ENCODE measurements around the gene CFAP57. TPM values are rescaled to one million over a fixed set of nuclear protein-coding genes. Genes with fewer than 3 reads are reported as not detected.

CFAP57 gene
- total and polyA plus RNA-seq, 12 donors: 0.09 to 0.35 (median 0.16) TPM; not detected in 5

- Histone ChIP-seq H3K36me3 (no peaks in the 10 kb centered on the region), H3K4me1 (peaks cover 4 to 52% (median 28%) of the 10 kb centered on the region in 9 donors), H3K4me3 (no peak overlapping the region), H3K9me3 (no peaks in the 10 kb centered on the region), H3K27ac (peak overlapping the region; percentile 39 to 72 (median 54)), H3K27me3 (no peaks in the 10 kb centered on the region)
- TF ChIP-seq CTCF (IDR thresholded peaks at IDR 0.05): peak in 1 of 9 donors; percentile 7
- intact Hi-C loops (cut with DNase I): loop anchor here in 9 of 10 donors (5.0 to 10.0 kb wide), 11 partner anchors 62 to 289 kb away; partner anchors contain the start of genes ELOVL1 (in 3 of the 9), CDC20 (in 2 of the 9), MED8 (in 2 of the 9) and SZT2 (in 2 of the 9)
- peak in 1 of 2 donors; percentile 18 for DNase-seq
- ATAC-seq: peak in 7 of 8 donors; percentile 8 to 79 (median 48)
- 65 to 76% methylated on average over 9 of the region's 9 CpGs for WGBS, 2 donors
These were observed 63.5 kb downstream of the CFAP57 start for GRCh38 chr1:43235451-43236121.

DNA sequence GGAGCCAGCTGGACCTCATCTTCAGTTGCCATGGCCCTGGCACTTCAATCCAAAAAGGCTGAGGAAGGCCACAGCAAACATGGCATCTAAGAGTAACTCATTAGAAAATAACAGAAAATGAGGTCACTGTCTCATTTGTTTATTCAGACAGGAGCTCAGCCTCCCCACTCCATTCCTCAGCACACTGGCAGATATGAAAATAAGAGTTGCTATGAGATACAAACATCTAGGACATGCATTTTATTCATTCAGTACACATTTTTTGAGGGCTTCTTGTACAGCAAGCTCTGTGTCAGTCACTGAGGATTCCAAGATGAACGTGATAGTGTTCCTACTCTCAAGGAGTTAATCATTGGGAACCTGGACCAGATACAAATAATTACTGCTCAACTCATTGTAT is 65.0 kb downstream of the CFAP57 start:
- no peak overlapping the region for H3K27ac ChIP-seq
- no peak for TF ChIP-seq CTCF (IDR thresholded peaks at IDR 0.05)
- intact Hi-C loops (cut with DNase I): loop anchor here in 9 of 10 donors (5.0 to 10.0 kb wide), 11 partner anchors 60 to 288 kb away; partner anchors contain the start of genes ELOVL1 (in 3 of the 9), CDC20 (in 2 of the 9), MED8 (in 2 of the 9) and SZT2 (in 2 of the 9)
- 77 to 80% methylated on average over 1 of the region's 1 CpG for WGBS, 2 donors
- H3K36me3 ChIP-seq: no peaks in the 10 kb centered on the region
- H3K9me3 ChIP-seq: no peaks in the 10 kb centered on the region
- DNase-seq: no peak
- H3K4me1 ChIP-seq: peaks cover 4 to 59% (median 33%) of the 10 kb centered on the region in 9 donors
- no peaks in the 10 kb centered on the region for H3K27me3 ChIP-seq
- H3K4me3 ChIP-seq: no peak overlapping the region
- no peak for ATAC-seq

DNA sequence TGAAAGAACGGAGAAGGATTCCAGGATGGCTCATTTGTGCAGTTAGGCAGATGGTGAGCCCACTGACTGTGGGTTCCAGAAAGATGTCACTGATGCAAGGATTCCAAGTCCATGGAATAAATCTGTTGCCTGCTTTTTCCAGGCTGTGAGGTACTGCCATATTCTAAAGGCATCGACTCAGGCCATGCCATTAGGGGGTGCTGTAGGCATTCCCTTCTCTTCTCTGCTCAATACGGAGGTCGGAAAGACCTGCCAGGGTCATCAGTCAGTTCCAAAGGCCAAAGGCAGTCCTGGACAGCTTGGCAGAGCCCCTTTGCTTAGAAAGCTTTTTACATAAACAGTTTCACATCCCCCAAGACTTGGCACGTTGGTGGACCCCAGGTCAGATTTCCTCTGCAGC is 66.0 kb downstream of the CFAP57 start:
- Histone ChIP-seq H3K27ac (peak overlapping the region in 6 of 10 donors; percentile 14 to 56 (median 40)), H3K9me3 (no peaks in the 10 kb centered on the region), H3K27me3 (no peaks in the 10 kb centered on the region), H3K36me3 (no peaks in the 10 kb centered on the region), H3K4me3 (no peak overlapping the region), H3K4me1 (peaks cover 4 to 50% (median 24%) of the 10 kb centered on the region in 9 donors)
- intact Hi-C loops (cut with DNase I): loop anchor here (1.0 to 10.0 kb wide), 15 partner anchors 59 to 287 kb away; partner anchors contain the start of genes CDC20 (in 3 of the 10), ELOVL1 (in 3 of the 10), MED8 (in 2 of the 10) and SZT2 (in 2 of the 10)
- peak; percentile 39 to 83 for DNase-seq
- WGBS, 2 donors: 12 to 13% methylated on average over 5 of the region's 5 CpGs
- peak; percentile 72 to 92 (median 82) for ATAC-seq
- peak; percentile 60 to 84 (median 76) for TF ChIP-seq CTCF (IDR thresholded peaks at IDR 0.05)

DNA sequence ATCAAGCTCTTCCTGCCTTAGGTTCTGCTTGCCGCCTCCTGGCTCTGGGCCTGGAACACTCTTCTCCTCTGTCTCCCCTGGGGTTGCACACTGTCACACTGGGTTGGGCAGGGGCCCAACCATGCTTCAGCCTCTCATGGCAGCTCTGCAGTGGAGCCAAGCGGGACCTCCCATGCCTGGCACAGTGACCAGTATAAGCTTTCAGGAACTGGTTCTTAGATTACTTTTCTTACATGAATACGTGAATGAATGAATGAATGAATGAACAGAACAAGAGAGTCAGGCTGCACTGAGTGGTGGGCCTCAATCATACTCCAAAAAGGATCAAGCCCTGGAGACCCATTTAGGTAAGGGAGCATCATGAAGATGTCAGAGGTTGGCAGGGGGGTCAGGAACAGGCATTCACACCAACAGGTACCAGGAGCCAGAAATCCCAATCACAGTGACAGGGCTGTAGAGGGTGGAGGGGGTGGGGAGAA is 66.9 kb downstream of the CFAP57 start:
- WGBS, 2 donors: 38 to 39% methylated on average over 3 of the region's 3 CpGs
- Histone ChIP-seq H3K36me3 (no peaks in the 10 kb centered on the region), H3K4me3 (no peak overlapping the region), H3K9me3 (no peaks in the 10 kb centered on the region), H3K27ac (peak overlapping the region in 4 of 10 donors; percentile 14 to 56 (median 40)), H3K4me1 (peaks cover 4 to 47% (median 24%) of the 10 kb centered on the region in 9 donors), H3K27me3 (no peaks in the 10 kb centered on the region)
- TF ChIP-seq CTCF (IDR thresholded peaks at IDR 0.05): no peak
- DNase-seq (peak; percentile 29 to 69), ATAC-seq (peak in 7 of 8 donors; percentile 59 to 78 (median 64))
- intact Hi-C loops (cut with DNase I): loop anchor here (1.0 to 10.0 kb wide), 15 partner anchors 58 to 286 kb away; partner anchors contain the start of genes CDC20 (in 3 of the 10), ELOVL1 (in 3 of the 10), MED8 (in 2 of the 10) and SZT2 (in 2 of the 10)
